RPMI7951 (cell line): Measurements from ENCODE around the gene CEP83. TPM values are rescaled to one million over a fixed set of nuclear protein-coding genes. Genes with fewer than 3 reads are reported as not detected.

ENCODE experiments used
- DNase-seq: peaks from one replicate; pipeline ENCODE4 v3.0.0-alpha.2; 2012; ENCODE audit warnings: low read depth
- total RNA-seq: library from RNA; depleted of rRNA; stranded (reverse); fragments of >200 nt; shearing (Covaris generic); gene quantifications from 2 replicates; pipeline ENCODE4 v1.2.3, GENCODE V29; 2014

Gene CEP83
- total RNA-seq, 1 experiment from 2014 or later: 11.7 TPM

DNA sequence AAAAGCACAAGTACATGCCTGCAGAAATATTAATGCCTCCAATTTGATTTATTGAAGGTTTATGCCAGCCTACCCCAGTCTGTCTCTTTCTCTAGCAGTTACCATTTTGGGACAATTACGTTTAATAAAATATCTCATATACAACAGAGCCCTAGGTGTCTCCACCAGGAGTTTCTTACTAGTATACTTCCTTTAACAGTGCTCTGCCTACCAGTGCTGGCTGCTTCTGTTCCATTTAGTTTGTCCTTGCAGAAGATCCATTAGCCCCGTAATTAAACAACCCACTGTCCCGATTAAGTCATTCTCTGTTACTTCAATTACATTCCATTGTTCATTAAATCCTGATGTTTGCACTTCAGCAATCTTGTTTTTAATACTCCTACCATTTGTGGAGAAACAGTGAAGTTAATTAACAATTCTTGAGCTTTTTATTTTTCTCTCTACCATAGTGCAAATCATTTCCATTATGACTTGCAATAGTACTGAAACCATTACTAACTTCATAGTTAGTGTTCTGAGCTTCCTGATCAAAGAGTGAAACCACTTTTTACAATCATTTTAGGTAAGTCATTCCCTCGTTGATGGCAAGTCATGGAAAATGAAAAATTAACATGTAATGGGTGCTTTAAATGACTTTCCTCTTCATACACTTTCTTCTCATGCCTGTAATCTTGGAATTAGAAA, 190.2 kb downstream of the CEP83 start:
- no peak for DNase-seq

DNA sequence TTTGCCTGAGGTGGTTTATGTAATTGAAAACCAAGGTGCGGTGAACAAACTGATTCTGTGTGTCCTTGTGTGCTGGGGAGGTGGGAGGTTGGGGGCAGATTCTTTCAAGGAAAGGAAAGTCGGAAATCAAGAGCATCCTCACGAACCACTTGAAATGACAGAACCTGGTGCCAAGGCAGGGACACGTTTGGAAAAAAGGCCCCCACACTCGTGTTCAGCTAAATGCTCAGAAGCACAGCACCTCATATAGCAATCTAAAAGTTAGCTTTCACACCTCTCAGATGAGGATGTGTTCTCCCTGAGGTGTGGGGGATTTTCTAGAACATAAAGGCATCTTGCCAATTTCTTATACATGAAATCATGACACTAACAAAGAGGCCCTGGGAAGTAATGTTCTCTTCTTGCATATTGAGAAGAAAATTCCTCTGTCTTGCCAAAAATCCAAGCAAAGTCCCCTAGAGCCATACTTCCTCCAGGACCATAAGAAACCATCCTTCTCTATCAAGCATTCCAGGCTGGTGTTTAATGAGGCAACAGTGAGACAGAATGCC, 191.7 kb downstream of the CEP83 start:
- peak; percentile 36 for DNase-seq

DNA sequence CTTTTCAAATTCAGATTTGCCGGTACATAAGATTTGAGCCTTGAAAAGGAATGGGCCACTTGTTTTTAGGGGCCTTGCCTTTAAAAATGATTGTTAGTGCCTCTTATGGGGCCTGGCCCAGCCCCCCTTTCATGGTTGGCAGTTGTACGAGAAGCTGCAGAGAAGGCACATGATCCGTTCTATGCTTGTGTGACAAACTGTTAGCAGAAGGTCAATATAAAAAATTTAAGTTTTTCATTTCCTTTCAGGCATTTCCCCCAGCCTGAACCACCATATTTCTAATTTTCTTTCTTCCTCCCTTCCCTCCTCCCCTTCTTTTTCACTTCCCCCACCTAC, 192.2 kb downstream of the CEP83 start:
- no peak for DNase-seq

DNA sequence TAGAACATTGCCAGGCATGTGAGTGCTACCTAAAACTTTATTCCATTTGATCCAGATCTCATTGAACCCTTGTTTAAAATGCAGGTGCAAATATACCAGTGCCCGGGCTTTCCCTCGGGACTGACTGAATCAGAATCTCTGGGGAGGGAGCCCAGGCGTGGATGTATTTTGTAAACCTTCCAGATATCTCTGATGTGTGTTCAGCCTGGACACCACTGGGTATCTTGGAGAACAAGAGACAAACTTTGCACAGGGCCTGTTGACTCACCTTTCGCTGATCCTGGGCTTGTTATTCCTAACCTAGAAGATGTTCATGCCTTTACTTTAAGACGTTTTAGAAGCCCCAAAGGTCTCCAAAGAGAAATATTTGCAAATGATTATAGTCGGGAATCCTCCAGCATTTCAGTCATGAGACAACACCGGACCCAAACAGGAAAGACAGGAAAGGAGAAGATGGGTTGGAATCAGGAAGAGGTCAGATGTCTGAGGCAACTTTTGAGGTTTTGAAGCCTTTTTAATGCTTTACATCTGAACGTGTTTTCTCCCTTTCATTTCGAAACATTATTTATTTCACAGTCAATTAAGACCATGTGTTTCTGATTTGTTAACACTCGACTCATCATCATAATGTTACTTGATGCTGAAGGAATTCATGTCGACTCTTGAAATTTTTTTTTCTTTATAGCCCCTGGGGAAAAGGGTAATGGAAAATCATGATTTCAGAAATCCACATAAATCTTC, 192.7 kb downstream of the CEP83 start:
- DNase-seq: peak; percentile 81

DNA sequence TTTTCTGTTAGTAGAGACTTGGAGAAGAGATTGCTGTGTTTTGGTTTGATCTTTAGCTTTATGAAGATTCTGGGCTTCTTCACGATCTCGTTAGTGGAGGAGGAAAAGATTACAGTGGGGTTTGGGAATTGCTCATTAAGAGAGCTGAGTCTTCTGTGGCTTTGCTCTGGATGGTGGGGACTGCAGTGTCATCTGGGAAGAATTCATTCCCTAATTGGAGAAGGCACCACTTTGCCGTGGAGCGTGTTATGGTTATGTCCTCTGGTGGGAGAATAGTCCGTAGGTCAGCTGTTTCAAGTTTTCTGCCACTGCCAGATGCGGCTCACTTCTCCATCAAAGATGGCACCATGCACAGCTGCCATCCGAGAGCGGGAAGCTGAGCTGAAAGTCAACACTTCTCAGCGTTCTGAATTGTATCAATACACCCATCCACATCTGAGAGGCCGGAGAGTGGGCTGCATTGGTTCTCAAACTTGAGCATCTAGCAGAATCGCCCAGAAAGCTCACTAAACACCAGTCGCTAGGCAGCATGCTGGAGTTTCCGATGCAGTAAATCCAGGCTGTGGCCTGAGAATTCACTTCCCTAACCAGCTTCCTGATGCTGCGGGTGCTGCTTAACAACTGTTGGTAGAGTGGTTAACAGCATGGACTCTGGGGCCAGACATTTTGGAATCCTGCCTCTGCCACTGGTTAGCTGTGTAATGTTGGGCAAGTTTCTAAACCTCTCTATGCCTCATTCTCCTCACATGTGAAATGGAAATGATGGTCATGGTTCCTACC, 193.5 kb downstream of the CEP83 start:
- DNase-seq: no peak

DNA sequence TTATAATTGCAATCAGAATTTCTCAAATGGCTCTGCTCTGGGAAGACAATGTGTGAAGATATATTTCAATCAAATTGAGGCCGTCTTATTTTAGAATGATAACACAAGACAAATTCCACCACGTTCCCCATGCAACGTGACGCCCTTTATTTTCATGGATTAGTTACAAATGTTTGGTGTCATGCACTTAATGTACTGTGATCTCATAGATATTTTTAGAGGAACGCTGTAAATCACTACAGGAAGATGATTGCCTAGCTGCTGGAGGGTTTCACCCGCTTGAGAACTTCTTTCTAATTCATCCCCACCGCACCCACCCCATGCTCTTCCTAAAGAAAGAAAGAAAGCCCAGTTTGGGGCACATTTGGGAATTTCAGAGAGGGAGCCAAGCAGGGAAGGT, 194.1 kb downstream of the CEP83 start:
- DNase-seq: no peak

DNA sequence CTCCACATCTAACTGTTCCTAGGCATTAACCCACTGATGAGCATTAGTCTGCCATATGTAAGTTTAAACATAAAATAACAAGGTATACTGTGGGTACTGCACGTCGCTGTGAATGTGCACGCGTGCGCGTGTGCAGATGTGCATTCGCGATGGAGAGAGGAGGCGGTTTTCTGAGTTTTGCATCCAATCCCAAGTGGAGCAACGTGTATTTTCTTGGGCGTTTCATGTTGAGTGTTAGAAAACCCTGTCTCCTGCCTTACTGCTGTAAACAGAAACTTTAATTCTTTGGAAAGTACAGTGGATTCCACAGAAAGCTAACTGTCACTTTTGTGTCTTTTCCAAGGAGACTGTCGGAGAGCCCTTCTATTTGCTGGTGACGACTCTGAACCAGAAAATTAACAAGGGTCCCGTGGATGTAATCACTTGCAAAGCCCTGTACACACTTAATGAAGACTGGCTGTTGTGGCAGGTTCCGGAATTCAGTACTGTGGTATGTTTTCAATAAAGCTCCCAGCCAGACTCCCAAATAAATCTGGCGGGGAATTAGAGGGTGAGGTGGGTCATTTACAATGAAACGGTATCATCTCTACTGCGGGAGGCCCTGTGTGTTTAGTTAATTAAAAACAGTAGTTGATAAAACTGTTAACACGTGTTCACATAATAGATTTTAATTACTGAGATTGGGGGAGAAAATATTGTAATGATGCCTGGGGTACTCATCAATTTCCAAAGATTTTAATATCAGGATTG, 194.8 kb downstream of the CEP83 start:
- DNase-seq: no peak

DNA sequence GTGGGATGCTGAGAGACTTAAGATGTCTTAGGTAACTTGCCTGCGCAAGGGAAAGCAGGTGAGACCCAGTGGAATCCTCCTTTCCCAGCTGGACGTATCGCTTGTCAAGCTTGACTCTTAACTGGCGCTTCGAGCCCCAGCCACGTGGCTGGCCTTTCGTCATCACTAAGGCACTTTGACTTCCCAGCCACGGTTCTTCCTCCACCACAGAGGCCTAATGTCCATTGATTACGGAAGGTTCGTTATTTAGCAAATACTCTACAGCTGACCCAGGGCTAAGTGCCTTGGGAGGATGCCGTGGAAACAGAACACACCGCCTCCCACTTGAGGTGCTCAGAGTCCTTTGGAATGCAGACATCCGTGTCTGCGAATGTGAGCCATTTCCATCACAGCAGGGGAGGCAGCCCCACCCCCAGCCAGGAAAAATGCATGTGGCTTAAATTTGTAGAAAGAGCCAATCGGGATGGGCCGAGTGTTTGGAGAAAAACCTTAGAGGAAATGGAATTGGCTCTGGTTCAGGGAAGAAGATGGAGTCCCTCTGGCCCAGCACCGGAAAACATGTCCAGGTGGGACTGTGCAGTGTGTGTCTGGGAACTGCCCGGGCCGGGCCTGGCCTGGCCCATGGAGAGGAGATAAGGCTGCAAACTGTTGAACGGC, 195.6 kb downstream of the CEP83 start:
- no peak for DNase-seq

DNA sequence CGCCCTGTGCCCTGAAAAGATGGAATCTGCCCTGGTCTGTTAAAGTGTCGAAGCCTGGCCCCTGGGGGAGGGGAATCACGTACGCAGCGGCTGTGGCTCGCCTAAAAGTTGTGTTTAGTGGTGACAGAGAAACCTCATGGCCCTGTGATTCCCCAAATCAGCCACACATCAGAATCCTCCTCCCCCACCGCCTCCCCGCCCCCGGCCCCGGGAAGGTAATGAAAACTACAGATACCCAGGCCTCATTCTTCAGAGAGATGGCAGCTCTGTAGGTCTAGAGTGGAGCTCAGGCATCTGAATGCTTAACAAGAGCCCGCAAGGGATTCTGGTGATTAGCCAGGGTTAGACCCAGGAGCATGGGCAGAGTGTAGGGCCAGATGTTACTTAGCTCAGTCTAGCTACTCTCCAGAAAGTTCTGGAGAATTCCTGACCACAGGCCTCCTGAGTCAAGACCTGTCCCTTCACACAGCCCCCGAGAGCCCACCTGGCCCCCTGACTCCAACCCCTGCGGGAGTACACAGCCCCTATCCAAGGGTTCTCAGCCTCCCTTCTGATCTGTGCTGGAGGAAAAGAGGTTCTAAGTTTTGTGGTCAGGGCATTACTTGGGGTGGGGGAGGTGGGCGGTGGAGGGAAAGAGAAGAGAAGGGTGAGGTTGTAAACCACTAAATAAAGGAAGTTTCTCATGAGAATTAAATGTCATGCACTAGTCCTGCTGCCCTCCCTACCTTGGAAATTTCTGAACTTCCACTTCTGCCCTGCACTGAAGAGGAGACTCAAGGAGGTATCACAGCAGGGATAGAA, 196.5 kb downstream of the CEP83 start:
- no peak for DNase-seq

DNA sequence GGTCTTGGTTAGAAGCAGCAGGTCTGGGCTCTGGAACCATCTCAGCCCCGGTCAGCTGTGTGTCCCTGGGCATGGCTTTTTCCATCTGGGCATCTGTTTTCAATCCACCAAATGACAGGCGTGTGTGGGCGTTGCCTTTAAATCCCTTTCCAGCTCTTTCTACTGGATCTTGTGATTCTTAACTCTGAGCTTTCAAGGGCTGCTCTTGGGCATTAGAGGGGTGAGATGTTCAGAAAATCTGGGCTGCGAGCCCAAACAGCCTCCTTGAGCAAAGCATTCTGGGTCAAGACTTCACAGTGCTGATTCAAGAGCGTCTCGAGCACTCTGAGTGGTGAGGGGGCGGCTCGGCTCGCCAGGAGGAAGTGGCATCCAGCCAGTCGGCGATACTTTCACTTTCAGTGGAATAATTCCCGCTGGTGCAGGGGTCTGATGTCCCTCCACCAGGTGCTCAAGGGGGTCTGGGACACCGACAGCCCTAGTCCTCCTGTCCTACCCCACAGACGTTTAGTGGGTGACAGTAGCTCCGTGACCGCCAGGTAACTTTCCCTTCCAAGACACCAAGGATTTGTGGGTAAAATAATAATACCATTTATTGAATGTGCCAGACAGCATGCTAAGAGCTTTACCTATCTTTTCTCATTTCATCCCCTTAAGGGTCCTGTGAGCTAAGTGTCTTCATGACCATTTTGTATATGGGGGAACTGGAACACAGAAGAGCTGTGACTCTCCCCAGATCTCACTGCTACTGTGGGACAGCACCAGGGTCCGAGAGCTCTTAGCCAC, 197.2 kb downstream of the CEP83 start:
- DNase-seq: peak; percentile 92

DNA sequence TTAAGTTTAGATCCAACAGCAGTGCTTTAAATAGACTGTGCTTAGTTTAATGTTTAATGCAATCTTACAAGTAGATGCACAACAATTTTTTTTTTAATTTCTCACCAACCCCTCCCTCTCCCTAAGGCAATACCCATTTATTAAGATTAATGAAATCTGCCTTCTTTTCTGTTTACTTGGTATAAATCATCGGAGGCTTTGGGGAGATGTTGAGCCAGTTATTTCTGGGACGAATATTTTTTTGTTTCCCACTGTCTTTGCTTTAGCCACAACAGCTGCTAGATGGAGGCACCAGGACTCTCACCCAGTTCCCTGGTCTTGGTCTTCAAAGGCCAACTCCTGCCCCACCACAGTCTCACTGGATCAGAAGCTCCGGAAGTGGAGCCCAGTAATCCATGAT, 197.9 kb downstream of the CEP83 start:
- DNase-seq: no peak

DNA sequence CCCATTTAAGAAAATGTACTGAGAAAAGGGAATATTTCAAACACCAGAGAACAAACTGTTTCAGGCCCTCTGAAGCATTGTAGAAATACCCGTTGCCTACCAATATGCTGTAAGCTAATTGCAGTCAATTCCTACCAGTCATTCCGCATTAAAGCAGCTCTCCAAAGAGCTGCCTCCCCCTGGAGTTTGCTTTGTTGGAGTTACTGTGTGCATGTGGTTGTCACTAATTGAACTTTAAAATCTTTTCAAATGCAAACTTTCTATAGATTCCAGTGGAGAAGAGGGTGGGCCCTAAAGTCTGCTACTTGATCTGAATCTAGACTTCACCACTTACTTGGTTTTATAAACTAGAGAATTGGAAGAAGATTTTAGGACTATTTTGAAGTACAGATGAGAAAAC, 198.5 kb downstream of the CEP83 start:
- DNase-seq: no peak

DNA sequence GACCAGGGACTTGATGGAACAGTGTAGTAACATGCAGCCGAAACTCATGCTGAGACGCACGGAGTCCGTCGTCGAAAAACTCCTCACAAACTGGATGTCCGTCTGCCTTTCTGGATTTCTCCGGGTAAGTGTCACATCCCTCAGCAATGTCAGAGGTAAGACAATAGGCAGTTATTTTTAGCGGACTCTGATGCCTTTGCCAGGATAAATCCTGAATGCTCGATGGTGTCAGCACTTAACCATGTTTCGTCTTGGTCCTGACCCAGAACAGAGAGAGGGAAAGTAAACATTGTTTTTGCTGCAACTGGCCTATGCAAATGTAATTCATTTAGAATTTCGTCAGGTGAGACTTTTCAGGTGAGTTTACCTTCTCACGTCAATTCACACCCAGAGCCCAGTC, 198.9 kb downstream of the CEP83 start:
- DNase-seq: no peak

DNA sequence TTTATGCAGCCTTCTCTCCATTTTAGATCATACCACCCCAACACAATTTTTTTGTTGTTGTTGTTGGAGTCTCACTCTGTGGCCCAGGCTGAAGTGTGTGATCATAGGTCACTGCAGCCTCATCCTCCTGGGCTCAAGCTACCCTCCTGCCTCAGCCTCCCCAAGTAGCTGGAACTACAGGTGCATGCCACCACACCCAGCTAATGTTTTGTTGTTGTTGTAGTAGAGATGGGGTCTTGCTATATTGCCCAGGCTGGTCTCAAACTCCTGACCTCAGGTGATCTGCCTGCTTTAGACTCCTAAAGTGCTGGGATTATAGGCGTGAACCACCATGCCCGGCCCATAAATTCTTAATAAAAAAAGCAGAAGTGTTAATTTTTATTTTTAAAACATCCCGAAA, 199.7 kb downstream of the CEP83 start:
- DNase-seq: no peak

DNA sequence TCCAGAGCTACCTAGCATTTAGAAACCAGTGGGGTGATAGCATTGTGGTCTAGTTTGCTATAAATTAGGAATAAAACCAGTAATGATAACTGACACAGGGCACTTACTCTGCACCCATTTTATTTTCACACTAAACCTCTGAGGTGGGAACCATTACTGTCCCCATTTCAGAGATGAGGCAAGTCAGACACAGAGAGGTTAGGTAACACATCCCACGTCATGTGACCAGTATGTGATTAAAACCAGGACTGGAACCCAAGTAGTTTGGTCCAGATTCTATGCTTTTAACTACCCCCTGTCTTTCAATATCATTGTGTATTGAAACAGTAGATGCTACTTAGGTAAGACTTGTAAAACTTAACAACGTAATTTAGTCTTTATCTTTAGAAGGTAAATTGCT, 201.1 kb downstream of the CEP83 start:
- DNase-seq: no peak
